ENCODE measurements around the gene IDNK. TPM values are rescaled to one million over a fixed set of nuclear protein-coding genes. Genes with fewer than 3 reads are reported as not detected.
A peak's percentile ranks its signal among the peaks of the same experiment; 100 is the strongest.

IDNK gene
- polyA plus RNA-seq, 1 donor (not counting 4 experiments of a cell fraction or from before 2014, with no cell fraction given), result 2.6 TPM

DNA sequence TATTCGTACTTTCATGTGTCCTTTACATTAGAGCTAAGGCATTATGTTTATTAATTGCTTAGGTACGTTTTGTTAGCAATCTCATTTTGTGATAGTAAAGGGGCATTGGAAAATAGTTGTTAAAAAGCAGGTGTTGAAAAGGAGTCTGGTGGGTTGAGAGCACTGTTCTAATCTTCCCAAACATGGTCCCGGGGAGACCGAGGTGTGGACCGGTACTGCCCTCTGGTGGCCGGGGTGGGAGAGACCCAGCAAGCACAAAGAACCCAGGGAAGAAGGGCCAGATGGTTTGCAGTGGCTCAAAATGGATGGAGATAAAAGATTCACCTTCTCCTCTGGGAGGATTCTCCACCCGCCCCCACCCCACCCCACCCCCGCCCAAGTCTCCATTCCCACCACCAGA, 26.1 kb downstream of the IDNK start:
- TF ChIP-seq, protein P1, sequence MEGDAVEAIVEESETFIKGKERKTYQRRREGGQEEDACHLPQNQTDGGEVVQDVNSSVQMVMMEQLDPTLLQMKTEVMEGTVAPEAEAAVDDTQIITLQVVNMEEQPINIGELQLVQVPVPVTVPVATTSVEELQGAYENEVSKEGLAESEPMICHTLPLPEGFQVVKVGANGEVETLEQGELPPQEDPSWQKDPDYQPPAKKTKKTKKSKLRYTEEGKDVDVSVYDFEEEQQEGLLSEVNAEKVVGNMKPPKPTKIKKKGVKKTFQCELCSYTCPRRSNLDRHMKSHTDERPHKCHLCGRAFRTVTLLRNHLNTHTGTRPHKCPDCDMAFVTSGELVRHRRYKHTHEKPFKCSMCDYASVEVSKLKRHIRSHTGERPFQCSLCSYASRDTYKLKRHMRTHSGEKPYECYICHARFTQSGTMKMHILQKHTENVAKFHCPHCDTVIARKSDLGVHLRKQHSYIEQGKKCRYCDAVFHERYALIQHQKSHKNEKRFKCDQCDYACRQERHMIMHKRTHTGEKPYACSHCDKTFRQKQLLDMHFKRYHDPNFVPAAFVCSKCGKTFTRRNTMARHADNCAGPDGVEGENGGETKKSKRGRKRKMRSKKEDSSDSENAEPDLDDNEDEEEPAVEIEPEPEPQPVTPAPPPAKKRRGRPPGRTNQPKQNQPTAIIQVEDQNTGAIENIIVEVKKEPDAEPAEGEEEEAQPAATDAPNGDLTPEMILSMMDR (optimal IDR thresholded peaks at IDR 0.05 in 1 of 3, IDR thresholded peaks at IDR 0.05 in 1 of 3, conservative IDR thresholded peaks at IDR 0.05 in 1 of 3; ENCODE audit: extremely low read depth in 1 of 3, insufficient read depth in 2 of 3, low read length in 3 of 3), result peak; percentile 78 to 86 (median 85)
- no peak for TF ChIP-seq EZH2 (IDR thresholded peaks at IDR 0.05; ENCODE audit: low read length)

DNA sequence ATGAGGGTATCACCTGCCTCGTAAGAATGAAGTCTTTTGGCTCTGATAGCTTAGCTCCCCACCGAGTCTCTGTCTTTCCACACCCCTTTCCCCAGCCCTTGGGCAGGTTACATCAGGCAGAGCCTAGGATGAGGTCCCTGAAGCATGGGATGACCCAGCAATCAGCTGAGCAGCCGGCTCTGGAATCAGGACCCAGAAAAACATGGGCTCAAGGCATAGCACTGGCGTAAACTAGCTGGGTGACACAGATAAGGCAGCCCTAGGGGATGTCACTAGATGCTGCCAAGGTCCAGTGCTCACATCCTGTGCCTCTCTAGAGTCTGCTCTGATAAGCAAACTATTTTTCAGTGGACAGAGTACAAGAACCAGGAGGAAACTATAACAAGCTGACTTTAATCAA, 26.6 kb downstream of the IDNK start:
- Histone ChIP-seq H3K9me1 (ENCODE audit: control insufficient read depth, extremely low read depth, insufficient read depth, low read length) (no peaks in the 10 kb centered on the region), H3K9ac (ENCODE audit: control insufficient read depth, extremely low read depth, insufficient read depth, low read length) (no peak overlapping the region), H3K4me2 (ENCODE audit: control insufficient read depth, extremely low read depth, insufficient read depth, low read depth, low read length) (no peak overlapping the region), H3K4me1 (ENCODE audit: control insufficient read depth, extremely low read depth, insufficient read depth, low read length) (no peaks in the 10 kb centered on the region), H3K27me3 (ENCODE audit: control insufficient read depth, extremely low read depth, insufficient read depth, low read length) (no peaks in the 10 kb centered on the region), H3K36me3 (ENCODE audit: control insufficient read depth in 2 of 2, extremely low read depth in 1 of 2, insufficient read depth in 2 of 2, low read length in 2 of 2) (peaks cover 14 to 20% of the 10 kb centered on the region in 2 experiments), H3K79me2 (ENCODE audit: control insufficient read depth, insufficient read depth, low read length) (no peaks in the 10 kb centered on the region), H3K4me3 (ENCODE audit: control insufficient read depth in 2 of 3, extremely low read depth in 1 of 3, insufficient read depth in 2 of 3, low read depth in 1 of 3, low read length in 3 of 3) (no peak overlapping the region), H2AFZ (ENCODE audit: control insufficient read depth, low read length) (no peak overlapping the region), H3K9me3 (ENCODE audit: control insufficient read depth, low read depth, low read length) (no peaks in the 10 kb centered on the region), H3K27ac (ENCODE audit: control insufficient read depth, insufficient read depth, low read length) (no peak overlapping the region), H4K20me1 (ENCODE audit: control insufficient read depth, extremely low read depth, insufficient read depth, low read length) (no peaks in the 10 kb centered on the region)
- dilution Hi-C loops (cut with MboI; ENCODE audit: extremely low pct_ligation_motif_present, low sequenced_read_pairs), result no loop called here
- TF ChIP-seq, protein P1 (optimal IDR thresholded peaks at IDR 0.05 in 1 of 3, IDR thresholded peaks at IDR 0.05 in 1 of 3, conservative IDR thresholded peaks at IDR 0.05 in 1 of 3; ENCODE audit: extremely low read depth in 1 of 3, insufficient read depth in 2 of 3, low read length in 3 of 3), result no peak
- no peak for TF ChIP-seq EZH2 (IDR thresholded peaks at IDR 0.05; ENCODE audit: low read length)
- FAIRE-seq (no peak), DNase-seq (ENCODE audit: low read depth, low spot score) (no peak)

More for the DNA sequence above, 26.1 kb downstream of the IDNK start:
- no peak overlapping the region for H3K4me3 ChIP-seq (ENCODE audit: control insufficient read depth in 2 of 3, extremely low read depth in 1 of 3, insufficient read depth in 2 of 3, low read depth in 1 of 3, low read length in 3 of 3)
- H3K79me2 ChIP-seq (ENCODE audit: control insufficient read depth, insufficient read depth, low read length), result no peaks in the 10 kb centered on the region
- dilution Hi-C loops (cut with MboI; ENCODE audit: extremely low pct_ligation_motif_present, low sequenced_read_pairs), result no loop called here
- no peaks in the 10 kb centered on the region for H3K27me3 ChIP-seq (ENCODE audit: control insufficient read depth, extremely low read depth, insufficient read depth, low read length)
- no peak overlapping the region for H2AFZ ChIP-seq (ENCODE audit: control insufficient read depth, low read length)
- H3K36me3 ChIP-seq (ENCODE audit: control insufficient read depth in 2 of 2, extremely low read depth in 1 of 2, insufficient read depth in 2 of 2, low read length in 2 of 2), result peaks cover 14 to 18% of the 10 kb centered on the region in 2 experiments
- no peaks in the 10 kb centered on the region for H3K9me1 ChIP-seq (ENCODE audit: control insufficient read depth, extremely low read depth, insufficient read depth, low read length)
- H3K27ac ChIP-seq (ENCODE audit: control insufficient read depth, insufficient read depth, low read length), result no peak overlapping the region
- H4K20me1 ChIP-seq (ENCODE audit: control insufficient read depth, extremely low read depth, insufficient read depth, low read length), result no peaks in the 10 kb centered on the region
- no peak for DNase-seq (ENCODE audit: low read depth, low spot score)
- no peak for FAIRE-seq
- no peak overlapping the region for H3K9ac ChIP-seq (ENCODE audit: control insufficient read depth, extremely low read depth, insufficient read depth, low read length)
- no peaks in the 10 kb centered on the region for H3K4me1 ChIP-seq (ENCODE audit: control insufficient read depth, extremely low read depth, insufficient read depth, low read length)
- no peak overlapping the region for H3K4me2 ChIP-seq (ENCODE audit: control insufficient read depth, extremely low read depth, insufficient read depth, low read depth, low read length)
- H3K9me3 ChIP-seq (ENCODE audit: control insufficient read depth, low read depth, low read length), result no peaks in the 10 kb centered on the region

Measured in keratinocyte (primary cell).